Loucy (cell line): Measurements from ENCODE around the gene EFNA5.

Experiments
- CTCF ChIP-seq: fragments of 200-600 bp; sonication (generic); conservative IDR thresholded peaks from 2 replicates; pipeline ENCODE4 v1.5.1; 2014; ENCODE audit warnings: mild to moderate bottlenecking, antibody characterized with exemption, low read length
- EZH2phosphoT487 ChIP-seq: fragments of 200-600 bp; IDR thresholded peaks from 2 replicates; pipeline ENCODE4 v1.6.1; 2018; ENCODE audit warnings: antibody characterized with exemption, mild to moderate bottlenecking, moderate library complexity, borderline replicate concordance

GRCh38 chr5:107455111-107455544, 215.6 kb downstream of the EFNA5 start:
- TF ChIP-seq CTCF (no peak), EZH2phosphoT487 (no peak)
